HEK293 (cell line): ENCODE data around the gene DHX9.

ENCODE experiments used
- CTCF ChIA-PET: fragments of 350-600 bp; formaldehyde crosslinking; extraction: SDS; loops from one replicate; lab custom pipeline; 2021; ENCODE audit warnings: antibody characterized with exemption; lab: Yijun Ruan, JAX
- POLR2A ChIA-PET: fragments of 300-600 bp; formaldehyde crosslinking; extraction: SDS; loops from one replicate; lab custom pipeline; 2020; ENCODE audit warnings: antibody characterized with exemption, inconsistent platforms; lab: Yijun Ruan, JAX
- H3K27ac ChIP-seq: fragments of 200-500 bp; sonication (Bioruptor generic); 2 replicates; pipeline ENCODE4 v1.5.1; 2014; ENCODE audit warnings: low read depth, low read length, control low read depth, inconsistent platforms; ENCODE audit errors: extremely low read depth
- H3K36me3 ChIP-seq, 2 experiments: fragments of 200-500 bp in 1 of 2; sonication (Bioruptor generic) in 1 of 2; 1 replicate in 1 of 2; 2 replicates in 1 of 2; pipeline ENCODE4 v1.5.1; 2014 to 2017; ENCODE audit warnings: inconsistent platforms in 2 of 2, low read length in 2 of 2; ENCODE audit not compliant: control insufficient read depth in 2 of 2, insufficient read depth in 1 of 2
- H3K4me1 ChIP-seq: fragments of 200-500 bp; sonication (Bioruptor generic); 2 replicates; pipeline ENCODE4 v1.5.1; 2014; ENCODE audit warnings: mild to moderate bottlenecking, low read length, inconsistent platforms; ENCODE audit not compliant: control insufficient read depth, insufficient read depth
- H3K4me3 ChIP-seq: 2 replicates; pipeline ENCODE4 v1.5.1; 2011; ENCODE audit warnings: low read depth, mild to moderate bottlenecking, control low read depth, low read length, moderate library complexity
- H3K9me3 ChIP-seq: fragments of 200-500 bp; sonication (Bioruptor generic); 2 replicates; pipeline ENCODE4 v1.5.1; 2014; ENCODE audit warnings: low read depth, low read length, inconsistent platforms; ENCODE audit not compliant: control insufficient read depth, insufficient read depth
- KLF10 ChIP-seq: fragments of 450-650 bp; IDR thresholded peaks from 2 replicates; pipeline ENCODE4 v1.5.1; 2018; ENCODE audit warnings: missing biosample characterization, mild to moderate bottlenecking, missing genetic modification characterization
- KLF16 ChIP-seq: fragments of 450-650 bp; formaldehyde crosslinking; IDR thresholded peaks from 2 replicates; pipeline ENCODE4 v1.5.1; 2017; ENCODE audit warnings: missing biosample characterization, missing genetic modification characterization
- KLF7 ChIP-seq: fragments of 450-650 bp; formaldehyde crosslinking; IDR thresholded peaks from 2 replicates; pipeline ENCODE4 v1.5.1; 2016; ENCODE audit warnings: missing biosample characterization, missing genetic modification characterization, borderline replicate concordance
- OVOL3 ChIP-seq: fragments of 450-650 bp; formaldehyde crosslinking; IDR thresholded peaks from 2 replicates; pipeline ENCODE4 v1.5.1; 2016; ENCODE audit warnings: missing biosample characterization, missing genetic modification characterization
- PRDM6 ChIP-seq: fragments of 450-650 bp; formaldehyde crosslinking; IDR thresholded peaks from 2 replicates; pipeline ENCODE4 v1.5.1; 2017; ENCODE audit warnings: missing biosample characterization, missing genetic modification characterization
- SP2 ChIP-seq: fragments of 450-650 bp; formaldehyde crosslinking; IDR thresholded peaks from 2 replicates; pipeline ENCODE4 v1.5.1; 2016; ENCODE audit warnings: missing biosample characterization, missing genetic modification characterization
- WT1 ChIP-seq: fragments of 450-650 bp; formaldehyde crosslinking; IDR thresholded peaks from 2 replicates; pipeline ENCODE4 v1.5.1; 2016; ENCODE audit warnings: missing biosample characterization, missing genetic modification characterization
- ZBTB11 ChIP-seq: fragments of 450-650 bp; formaldehyde crosslinking; conservative IDR thresholded peaks from 2 replicates; pipeline ENCODE4 v1.5.1; 2016; ENCODE audit warnings: low read depth, missing biosample characterization, missing genetic modification characterization
- ZBTB26 ChIP-seq: fragments of 450-650 bp; formaldehyde crosslinking; optimal IDR thresholded peaks from 2 replicates; pipeline ENCODE3; 2016; ENCODE audit warnings: missing biosample characterization, mild to moderate bottlenecking, missing genetic modification characterization
- ZNF140 ChIP-seq: fragments of 450-650 bp; formaldehyde crosslinking; IDR thresholded peaks from 2 replicates; pipeline ENCODE4 v1.5.1; 2016; ENCODE audit warnings: missing biosample characterization, missing genetic modification characterization
- ZNF354C ChIP-seq: fragments of 450-650 bp; formaldehyde crosslinking; IDR thresholded peaks from 2 replicates; pipeline ENCODE4 v1.5.1; 2016; ENCODE audit warnings: missing biosample characterization, missing genetic modification characterization, low read depth, borderline replicate concordance
- ZNF366 ChIP-seq: fragments of 450-650 bp; formaldehyde crosslinking; conservative IDR thresholded peaks from 2 replicates; pipeline ENCODE4 v1.5.1; 2016; ENCODE audit warnings: missing biosample characterization, missing genetic modification characterization
- ZNF510 ChIP-seq: fragments of 450-650 bp; formaldehyde crosslinking; IDR thresholded peaks from 2 replicates; pipeline ENCODE4 v1.5.1; 2018; ENCODE audit warnings: mild to moderate bottlenecking, missing genetic modification characterization, missing biosample characterization; ENCODE audit not compliant: insufficient replicate concordance
- ZNF558 ChIP-seq: fragments of 450-650 bp; formaldehyde crosslinking; IDR thresholded peaks from 2 replicates; pipeline ENCODE4 v1.5.1; 2016; ENCODE audit warnings: missing biosample characterization, missing genetic modification characterization
- ZNF600 ChIP-seq: fragments of 450-650 bp; formaldehyde crosslinking; IDR thresholded peaks from 2 replicates; pipeline ENCODE4 v1.5.1; 2016; ENCODE audit warnings: missing biosample characterization, missing genetic modification characterization
- ZNF701 ChIP-seq: fragments of 450-650 bp; formaldehyde crosslinking; IDR thresholded peaks from 2 replicates; pipeline ENCODE4 v1.5.1; 2016; ENCODE audit warnings: missing biosample characterization, missing genetic modification characterization
- ZNF837 ChIP-seq: fragments of 450-650 bp; formaldehyde crosslinking; IDR thresholded peaks from 2 replicates; pipeline ENCODE4 v1.5.1; 2016; ENCODE audit warnings: missing biosample characterization, missing genetic modification characterization
- ZSCAN30 ChIP-seq: fragments of 450-650 bp; IDR thresholded peaks from 2 replicates; pipeline ENCODE4 v1.5.1; 2018; ENCODE audit warnings: missing biosample characterization, mild to moderate bottlenecking, missing genetic modification characterization, moderate library complexity

DHX9 gene

GRCh38 chr1:182842265-182842664, 3.1 kb downstream of the DHX9 start:
- POLR2A ChIA-PET = no interaction called here
- Histone ChIP-seq H3K9me3 (no peaks in the 10 kb centered on the region), H3K4me3 (no peak overlapping the region)

GRCh38 chr1:182845379-182845778, 6.2 kb downstream of the DHX9 start:
- H3K4me1 ChIP-seq = no peaks in the 10 kb centered on the region; the same call in none of the 2 replicates
- TF ChIP-seq KLF10 = no peak
- no peak for TF ChIP-seq KLF16 (tag by site-specific recombination)
- no peak for TF ChIP-seq ZNF140 (tag by site-specific recombination)
- no peak for TF ChIP-seq OVOL3 (tag by site-specific recombination)
- no peak for TF ChIP-seq ZNF558
- TF ChIP-seq ZNF354C (tag by site-specific recombination) = no peak
- peaks cover 70 to 90% of the 10 kb centered on the region in 2 experiments for H3K36me3 ChIP-seq
- no peak overlapping the region for H3K27ac ChIP-seq
- no peak overlapping the region for H3K4me3 ChIP-seq
- ChIA-PET CTCF (interaction anchor here (1.4 kb wide), 1 partner anchor 59 kb away, joined by 3 read pairs; no protein-coding TSS in a partner anchor), POLR2A (no interaction called here)
- no peaks in the 10 kb centered on the region for H3K9me3 ChIP-seq

More at GRCh38 chr1:182842265-182842664, 3.1 kb downstream of the DHX9 start:
- TF ChIP-seq WT1 (tag by site-specific recombination) (peak; percentile 79), ZNF366 (0 out of 2 replicates have a peak, but pooled peaks have one; percentile 16), PRDM6 (tag by site-specific recombination) (peak; percentile 77), ZNF701 (tag by site-specific recombination) (no peak), SP2 (tag by site-specific recombination) (no peak)
- H3K27ac ChIP-seq = no peak overlapping the region
- no peaks in the 10 kb centered on the region; the same call in none of the 2 replicates for H3K4me1 ChIP-seq
- CTCF ChIA-PET = no interaction called here
- H3K36me3 ChIP-seq = peaks cover 45 to 60% of the 10 kb centered on the region in 2 experiments

- Histone ChIP-seq H3K9me3 (no peaks in the 10 kb centered on the region), H3K4me1 (no peaks in the 10 kb centered on the region; the same call in none of the 2 replicates)
- ChIA-PET CTCF (interaction anchor here (1.4 kb wide), 1 partner anchor 59 kb away, joined by 3 read pairs; no protein-coding TSS in a partner anchor), POLR2A (no interaction called here)
- TF ChIP-seq KLF7 (no peak), ZBTB26 (no peak), ZBTB11 (no peak), ZNF837 (tag by site-specific recombination) (no peak), ZSCAN30 (tag by site-specific recombination) (no peak), ZNF510 (tag by site-specific recombination) (no peak), ZNF600 (tag by site-specific recombination) (no peak)
- TF ChIP-seq, all 188 proteins: peak for 0
- Histone ChIP-seq H3K27ac (no peak overlapping the region), H3K36me3 (peaks cover 74 to 90% of the 10 kb centered on the region in 2 experiments), H3K4me3 (no peak overlapping the region)
Measured at GRCh38 chr1:182845894-182846293, 6.7 kb downstream of the DHX9 start.
